Neural progenitor cell (in vitro differentiated cells): Measurements from ENCODE around the gene CCND3. TPM values are rescaled to one million over a fixed set of nuclear protein-coding genes. Genes with fewer than 3 reads are reported as not detected.

Source experiments
- DNase-seq: peaks from one replicate; pipeline ENCODE4 v3.0.0-alpha.2; 2016; ENCODE audit warnings: low spot score
- H2AFZ ChIP-seq: fragments of 200-600 bp; sonication (generic); replicated peaks from 2 replicates; pipeline ENCODE4 v1.6.1; 2016; ENCODE audit warnings: antibody characterized with exemption
- H3F3A ChIP-seq: fragments of 200-600 bp; sonication (generic); 2 replicates; pipeline ENCODE4 v1.6.1; 2016; ENCODE audit warnings: antibody characterized with exemption, low read depth
- H3K27ac ChIP-seq: fragments of 200-600 bp; sonication (generic); 2 replicates; pipeline ENCODE4 v1.5.1; 2016; ENCODE audit warnings: mild to moderate bottlenecking
- H3K27me3 ChIP-seq: fragments of 200-600 bp; sonication (generic); 2 replicates; pipeline ENCODE4 v1.6.1; 2016; ENCODE audit warnings: mild to moderate bottlenecking, moderate library complexity
- H3K36me3 ChIP-seq: fragments of 200-600 bp; sonication (generic); 2 replicates; pipeline ENCODE4 v1.5.1; 2016
- H3K4me1 ChIP-seq: fragments of 200-600 bp; sonication (generic); 2 replicates; pipeline ENCODE4 v1.6.1; 2016; ENCODE audit warnings: mixed run types
- H3K4me2 ChIP-seq: fragments of 200-600 bp; sonication (generic); 2 replicates; pipeline ENCODE4 v1.6.1; 2016
- H3K4me3 ChIP-seq: fragments of 200-600 bp; sonication (generic); 2 replicates; pipeline ENCODE4 v1.5.1; 2016
- H3K79me2 ChIP-seq: fragments of 200-600 bp; sonication (generic); 2 replicates; pipeline ENCODE4 v1.6.1; 2016; ENCODE audit warnings: low read depth
- H3K9ac ChIP-seq: fragments of 200-600 bp; sonication (generic); 2 replicates; pipeline ENCODE4 v1.6.1; 2016
- H3K9me3 ChIP-seq: fragments of 200-600 bp; sonication (generic); 2 replicates; pipeline ENCODE4 v1.5.1; 2016; ENCODE audit warnings: low read depth
- H4K20me1 ChIP-seq: fragments of 200-600 bp; sonication (generic); 2 replicates; pipeline ENCODE4 v1.6.1; 2016; ENCODE audit warnings: low read depth
- H3K27ac Mint-ChIP-seq: 3 replicates; pipeline ENCODE4 v1.8.0; 2021; ENCODE audit warnings: mixed read lengths
- H3K27me3 Mint-ChIP-seq: 2 replicates; pipeline ENCODE4 v1.8.0; 2022; ENCODE audit warnings: low read depth, mild to moderate bottlenecking, inconsistent platforms, moderate library complexity, mixed read lengths; ENCODE audit not compliant: insufficient read depth
- H3K36me3 Mint-ChIP-seq: 3 replicates; pipeline ENCODE4 v1.8.0; 2021; ENCODE audit warnings: mixed read lengths
- H3K4me1 Mint-ChIP-seq: 3 replicates; pipeline ENCODE4 v1.8.0; 2021; ENCODE audit warnings: mixed read lengths
- H3K4me3 Mint-ChIP-seq: 3 replicates; pipeline ENCODE4 v1.8.0; 2021; ENCODE audit warnings: mild to moderate bottlenecking, moderate library complexity, mixed read lengths
- H3K9me3 Mint-ChIP-seq: 3 replicates; pipeline ENCODE4 v1.8.0; 2020; ENCODE audit warnings: mixed read lengths
- CTCF ChIP-seq: fragments of 200-600 bp; sonication (generic); IDR thresholded peaks from 2 replicates; pipeline ENCODE4 v1.5.1; 2017; ENCODE audit warnings: antibody characterized with exemption, mild to moderate bottlenecking
- EZH2 ChIP-seq: fragments of 200-600 bp; sonication (generic); IDR thresholded peaks from 2 replicates; pipeline ENCODE4 v1.6.1; 2017; ENCODE audit warnings: antibody characterized with exemption, mild to moderate bottlenecking, moderate library complexity
- EZH2phosphoT487 ChIP-seq: fragments of 200-600 bp; sonication (generic); IDR thresholded peaks from 2 replicates; pipeline ENCODE4 v1.6.1; 2017; ENCODE audit warnings: antibody characterized with exemption
- total RNA-seq: library from RNA; depleted of rRNA; stranded (reverse); fragments of >200 nt; gene quantifications from 2 replicates; pipeline ENCODE4 v1.2.3, GENCODE V29; 2015; ENCODE audit warnings: low replicate concordance

CCND3 gene
- total RNA-seq, 1 donor from 2014 or later, result 7.6 TPM

- no peaks in the 10 kb centered on the region for H3K9me3 Mint-ChIP-seq
- H4K20me1 ChIP-seq, result peaks cover 24% of the 10 kb centered on the region
- TF ChIP-seq CTCF (no peak), EZH2phosphoT487 (no peak), EZH2 (no peak)
Measured at GRCh38 chr6:41937472-41937860, 4.1 kb downstream of the CCND3 start.

GRCh38 chr6:41936073-41936837, 5.4 kb downstream of the CCND3 start:
- H3K4me2 ChIP-seq, result no peak overlapping the region

More at GRCh38 chr6:41937472-41937860, 4.1 kb downstream of the CCND3 start:
- Histone ChIP-seq H3K36me3 (no peaks in the 10 kb centered on the region), H2AFZ (no peak overlapping the region), H3K9ac (no peak overlapping the region), H3K4me1 (peaks cover 27% of the 10 kb centered on the region), H3K27me3 (peaks cover 9% of the 10 kb centered on the region), H3K4me3 (no peak overlapping the region), H3K9me3 (no peaks in the 10 kb centered on the region), H3K4me2 (no peak overlapping the region), H3K27ac (no peak overlapping the region), H3K79me2 (no peaks in the 10 kb centered on the region), H3F3A (peaks cover 59% of the 10 kb centered on the region)
- Mint-ChIP-seq H3K36me3 (peaks cover 4% of the 10 kb centered on the region), H3K27ac (no peak overlapping the region), H3K4me1 (peaks cover 29% of the 10 kb centered on the region), H3K27me3 (peaks cover 12% of the 10 kb centered on the region), H3K4me3 (no peak overlapping the region)
- no peak for DNase-seq

GRCh38 chr6:41935685-41936072, 5.9 kb downstream of the CCND3 start:
- Histone ChIP-seq H3K9me3 (no peaks in the 10 kb centered on the region), H3K4me3 (no peak overlapping the region), H3F3A (peaks cover 47% of the 10 kb centered on the region), H3K36me3 (no peaks in the 10 kb centered on the region), H3K4me2 (no peak overlapping the region), H3K79me2 (no peaks in the 10 kb centered on the region), H3K9ac (no peak overlapping the region), H3K27ac (peak overlapping the region; percentile 49), H3K4me1 (peaks cover 24% of the 10 kb centered on the region), H4K20me1 (peaks cover 24% of the 10 kb centered on the region), H2AFZ (no peak overlapping the region), H3K27me3 (peaks cover 4% of the 10 kb centered on the region)
- Mint-ChIP-seq H3K27me3 (peaks cover 12% of the 10 kb centered on the region), H3K9me3 (no peaks in the 10 kb centered on the region), H3K4me3 (no peak overlapping the region), H3K36me3 (peaks cover 11% of the 10 kb centered on the region), H3K4me1 (peaks cover 23% of the 10 kb centered on the region), H3K27ac (no peak overlapping the region)
- TF ChIP-seq EZH2phosphoT487 (no peak), EZH2 (no peak), CTCF (no peak)
- DNase-seq, result no peak

More at GRCh38 chr6:41936073-41936837, 5.4 kb downstream of the CCND3 start:
- no peaks in the 10 kb centered on the region for H3K36me3 ChIP-seq
- H3K79me2 ChIP-seq, result no peaks in the 10 kb centered on the region
- no peak overlapping the region for H3K4me3 ChIP-seq
- DNase-seq, result peak; percentile 78
- peaks cover 23% of the 10 kb centered on the region for H3K4me1 Mint-ChIP-seq
- TF ChIP-seq EZH2 (no peak), EZH2phosphoT487 (no peak), CTCF (peak; percentile 77)
- H3K27ac Mint-ChIP-seq, result peak overlapping the region; percentile 93
- H3K36me3 Mint-ChIP-seq, result peaks cover 11% of the 10 kb centered on the region
- no peak overlapping the region for H3K9ac ChIP-seq
- no peaks in the 10 kb centered on the region for H3K9me3 Mint-ChIP-seq
- no peak overlapping the region for H3K4me3 Mint-ChIP-seq
- H3F3A ChIP-seq, result peaks cover 53% of the 10 kb centered on the region
- no peaks in the 10 kb centered on the region for H3K9me3 ChIP-seq
- H2AFZ ChIP-seq, result no peak overlapping the region
- H3K27ac ChIP-seq, result peak overlapping the region; percentile 49
- peaks cover 9% of the 10 kb centered on the region for H3K27me3 ChIP-seq
- H4K20me1 ChIP-seq, result peaks cover 24% of the 10 kb centered on the region
- H3K27me3 Mint-ChIP-seq, result peaks cover 12% of the 10 kb centered on the region
- H3K4me1 ChIP-seq, result peaks cover 24% of the 10 kb centered on the region
